Activated CD4-positive, CD25-positive, alpha-beta regulatory T cell treated with anti-CD3 and anti-CD28 coated beads, Interleukin-2, amount 50 U/mL, for 72 hours (primary cell): ENCODE data around the gene ENTPD6.

Experiments used
- DNase-seq: peaks from one replicate; pipeline ENCODE4 v3.0.0; 2021

ENTPD6 gene

GRCh38 chr20:25245461-25245860 is 49.9 kb downstream of the ENTPD6 start:
- DNase-seq: no peak

DNA sequence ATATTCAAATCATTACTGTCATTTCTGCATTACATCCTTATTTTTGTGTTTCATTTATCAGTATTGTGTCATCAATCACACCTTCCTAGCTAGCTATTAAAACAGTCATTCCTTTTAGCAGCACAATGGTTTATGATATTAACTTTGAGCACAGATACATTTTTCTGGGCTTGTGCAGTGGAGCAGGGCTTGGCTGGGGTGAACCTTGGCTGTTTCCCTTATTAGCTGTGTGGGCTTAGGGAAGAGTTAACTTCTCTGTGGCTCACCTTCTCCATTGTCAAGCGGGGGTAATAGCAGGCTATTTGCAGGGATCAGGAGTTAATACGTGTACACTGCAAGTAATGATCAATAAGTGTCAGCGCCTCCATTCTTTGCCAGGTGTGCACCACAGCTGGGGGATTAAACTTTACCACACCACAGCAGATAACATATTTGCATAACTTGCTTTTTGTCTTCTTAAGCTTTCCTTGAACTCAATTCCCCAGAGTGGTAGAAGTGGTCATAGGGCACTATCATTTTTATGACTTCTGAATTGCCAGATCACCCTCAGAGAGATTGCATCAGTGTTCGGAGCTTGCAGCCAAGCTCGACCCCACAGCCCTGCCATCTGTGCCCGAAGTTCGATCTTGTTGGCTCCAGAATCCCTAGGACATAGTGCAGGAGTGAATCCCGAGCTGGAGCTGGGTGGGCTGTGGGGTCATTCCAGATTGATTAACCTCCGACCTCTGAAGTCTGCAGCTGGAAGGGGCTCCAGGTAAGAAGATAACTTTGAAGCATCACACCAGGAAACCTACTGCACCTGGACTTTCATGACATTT is 50.9 kb downstream of the ENTPD6 start:
- no peak for DNase-seq

DNA sequence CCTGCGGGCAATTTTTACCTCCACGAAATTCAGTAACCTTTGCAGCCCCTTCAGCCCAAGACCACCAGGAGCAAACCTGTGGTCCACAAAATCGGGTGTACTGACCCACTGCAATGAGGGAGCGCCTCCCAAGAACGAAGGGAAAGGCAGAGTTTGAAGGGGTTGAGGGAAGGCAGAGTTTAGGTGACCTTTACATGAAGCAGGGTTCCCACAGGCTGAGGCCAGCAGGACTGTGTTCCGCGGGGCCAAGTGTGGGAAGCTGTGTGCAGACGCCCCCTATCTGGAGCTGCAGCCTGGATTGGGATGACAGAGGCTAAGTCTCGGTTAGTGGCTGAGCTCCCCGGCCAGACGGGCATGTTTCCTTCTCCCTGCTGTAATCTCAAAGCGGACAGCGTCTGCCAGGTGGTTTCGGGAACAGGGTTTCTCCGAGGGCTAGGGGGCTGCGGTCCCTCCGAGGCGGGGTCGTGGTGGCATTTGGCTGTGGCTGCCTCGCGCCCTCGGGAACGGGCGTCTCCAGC is 51.5 kb downstream of the ENTPD6 start:
- no peak for DNase-seq

DNA sequence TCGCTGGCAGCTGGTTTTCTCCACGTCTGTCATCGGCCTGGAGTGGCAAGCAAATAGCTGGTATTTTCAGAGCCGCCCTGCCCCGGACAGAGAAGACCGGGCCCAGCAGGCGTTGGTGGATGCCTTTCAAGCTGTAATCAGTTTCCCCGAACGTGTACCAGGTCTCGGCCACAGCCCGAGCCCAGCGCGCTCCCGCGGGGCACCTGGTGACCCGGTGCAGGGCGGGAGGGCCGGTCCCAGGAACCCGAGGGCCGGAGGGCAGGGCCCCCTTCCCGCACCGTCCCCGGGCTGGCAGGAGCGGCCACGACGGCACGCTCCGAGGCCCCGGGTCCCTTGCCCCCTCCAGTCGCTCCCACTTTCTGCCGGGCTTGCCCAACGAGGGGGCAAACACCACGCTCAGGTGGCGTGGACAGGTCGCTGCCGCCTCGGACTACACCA is 52.0 kb downstream of the ENTPD6 start:
- DNase-seq: no peak

GRCh38 chr20:25247956-25248785 is 52.7 kb downstream of the ENTPD6 start, which contains the start of gene PYGB:
Gene PYGB, plus strand, starts transcription at chr20:25248085. Its CDS starts 94 bp downstream, at chr20:25248179.
- DNase-seq: peak; percentile 77

GRCh38 chr20:25248786-25249172 is 53.3 kb downstream of the ENTPD6 start:
- DNase-seq: no peak

- no peak for DNase-seq
These were observed 53.9 kb downstream of the ENTPD6 start for GRCh38 chr20:25249198-25249931.

DNA sequence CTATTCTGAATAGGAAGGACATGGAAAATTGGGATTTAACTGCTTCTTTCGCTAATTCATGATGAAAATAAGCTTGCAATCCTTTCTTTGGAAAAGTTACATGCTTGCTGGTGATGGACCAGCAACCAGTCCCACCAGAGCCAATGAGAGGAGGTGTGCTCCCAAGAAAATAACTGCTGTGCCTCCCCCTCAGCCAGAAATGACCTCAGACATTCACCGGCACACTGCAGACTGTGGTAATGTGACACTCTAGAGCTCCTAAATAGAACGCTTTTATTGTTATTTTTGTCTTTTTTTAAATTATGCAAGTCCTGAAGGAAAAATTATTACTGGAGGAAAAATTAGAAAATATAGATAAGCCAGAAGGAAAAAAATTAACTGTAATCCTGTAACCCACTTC is 55.0 kb downstream of the ENTPD6 start:
- no peak for DNase-seq

- no peak for DNase-seq
These were observed 55.5 kb downstream of the ENTPD6 start for GRCh38 chr20:25251019-25251418.

GRCh38 chr20:25251558-25251957 is 56.0 kb downstream of the ENTPD6 start:
- DNase-seq: no peak

- DNase-seq: no peak
These were observed 56.7 kb downstream of the ENTPD6 start for GRCh38 chr20:25252230-25252651.

GRCh38 chr20:25252686-25253421 is 57.3 kb downstream of the ENTPD6 start:
- DNase-seq: no peak

- DNase-seq: no peak
These were observed 58.2 kb downstream of the ENTPD6 start for GRCh38 chr20:25253606-25254275.

- no peak for DNase-seq
These were observed 59.1 kb downstream of the ENTPD6 start for GRCh38 chr20:25254571-25254970.

- no peak for DNase-seq
These were observed 59.6 kb downstream of the ENTPD6 start for GRCh38 chr20:25254986-25255680.

GRCh38 chr20:25256226-25256859 is 60.8 kb downstream of the ENTPD6 start:
- DNase-seq: no peak

- no peak for DNase-seq
These were observed 61.6 kb downstream of the ENTPD6 start for GRCh38 chr20:25257130-25257529.

DNA sequence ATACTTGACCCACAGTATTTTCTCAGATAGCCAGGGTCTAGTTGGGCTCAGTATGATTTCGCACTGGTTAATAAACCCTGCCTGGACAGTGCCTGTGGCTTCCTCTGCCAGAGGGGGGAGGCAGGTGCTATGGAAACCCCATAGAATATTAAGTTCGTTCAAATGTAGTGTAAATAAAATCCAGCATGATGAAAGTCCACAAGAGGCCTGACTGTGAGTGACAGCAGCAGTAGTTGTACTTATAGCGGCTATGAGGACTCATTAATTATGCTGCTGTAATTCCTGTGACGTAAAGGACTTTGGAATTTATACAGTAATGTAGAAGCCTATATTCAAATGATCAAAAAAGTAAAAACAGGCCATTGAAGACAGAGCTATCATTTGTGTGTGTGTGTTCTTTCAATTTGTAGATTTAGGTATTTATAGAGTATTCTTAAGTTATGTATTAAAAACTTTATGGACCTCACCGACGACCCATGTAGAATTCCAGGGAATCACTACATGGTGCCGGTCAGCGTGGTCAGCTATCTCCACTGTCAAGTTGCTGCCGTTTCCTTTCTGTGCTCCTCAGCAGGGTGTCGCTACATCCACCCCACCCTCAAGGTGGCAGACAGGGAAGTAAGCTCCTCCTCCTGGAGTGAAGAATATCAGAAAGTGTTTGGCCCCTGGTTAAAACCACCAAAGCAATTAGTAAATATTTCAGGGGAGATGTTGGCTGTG is 62.4 kb downstream of the ENTPD6 start:
- no peak for DNase-seq

- no peak for DNase-seq
These were observed 62.9 kb downstream of the ENTPD6 start for GRCh38 chr20:25258476-25258805.

DNA sequence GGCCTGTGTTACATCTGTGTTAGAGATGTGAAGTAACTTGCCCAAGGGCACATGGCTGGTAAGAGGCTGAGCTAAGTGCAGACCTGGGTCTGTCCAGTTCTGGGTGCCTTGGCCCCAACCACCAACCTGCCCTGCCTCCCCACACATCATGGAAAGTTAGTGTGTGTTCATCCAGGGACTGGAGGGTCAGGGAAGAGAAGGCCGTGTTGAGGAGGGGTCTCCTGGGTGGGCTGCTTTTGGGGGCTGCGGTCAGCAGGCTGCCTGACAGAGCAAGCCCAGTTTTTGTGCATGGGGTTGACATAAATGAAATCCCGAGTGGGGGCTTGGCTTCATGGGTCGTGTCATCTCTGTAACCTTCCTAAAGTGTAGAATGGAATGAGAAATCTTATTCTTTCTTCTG is 63.3 kb downstream of the ENTPD6 start:
- no peak for DNase-seq
